HG03139 (cell line): Measurements from ENCODE around the gene CPD.
A peak's percentile ranks its signal among the peaks of the same experiment; 100 is the strongest.
"Not testable (repeated sequence)": the region's sequence is repeated elsewhere in the genome, so short reads cannot be mapped to it uniquely, and the experiment has no call there.

ENCODE experiments used
- ATAC-seq: cut with Tn5 transposase; IDR thresholded peaks from one replicate; pipeline ENCODE4 v1.9.1; 2021; ENCODE audit not compliant: unreplicated experiment

CPD gene

DNA sequence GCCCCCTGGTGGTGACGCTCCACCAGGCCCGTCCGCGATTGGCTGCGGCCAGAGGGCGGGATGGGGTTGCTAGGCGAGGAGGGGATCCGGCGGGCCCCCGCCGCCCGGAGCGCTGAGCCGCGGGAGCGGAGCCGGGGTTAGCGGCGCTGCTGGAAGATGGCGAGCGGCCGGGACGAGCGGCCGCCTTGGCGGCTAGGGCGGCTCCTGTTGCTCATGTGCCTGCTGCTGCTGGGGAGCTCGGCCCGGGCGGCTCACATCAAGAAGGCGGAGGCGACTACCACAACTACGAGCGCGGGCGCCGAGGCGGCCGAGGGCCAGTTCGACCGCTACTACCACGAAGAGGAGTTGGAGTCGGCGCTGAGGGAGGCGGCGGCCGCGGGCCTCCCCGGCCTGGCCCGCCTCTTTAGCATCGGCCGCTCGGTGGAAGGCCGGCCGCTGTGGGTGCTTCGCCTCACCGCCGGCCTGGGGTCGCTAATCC, at the start of gene CPD:
TSS of gene CPD (plus strand) at position 103 of the 478 bp plus-strand sequence. CDS start at position 157, 54 bp downstream.
- peak; percentile 74 for ATAC-seq

DNA sequence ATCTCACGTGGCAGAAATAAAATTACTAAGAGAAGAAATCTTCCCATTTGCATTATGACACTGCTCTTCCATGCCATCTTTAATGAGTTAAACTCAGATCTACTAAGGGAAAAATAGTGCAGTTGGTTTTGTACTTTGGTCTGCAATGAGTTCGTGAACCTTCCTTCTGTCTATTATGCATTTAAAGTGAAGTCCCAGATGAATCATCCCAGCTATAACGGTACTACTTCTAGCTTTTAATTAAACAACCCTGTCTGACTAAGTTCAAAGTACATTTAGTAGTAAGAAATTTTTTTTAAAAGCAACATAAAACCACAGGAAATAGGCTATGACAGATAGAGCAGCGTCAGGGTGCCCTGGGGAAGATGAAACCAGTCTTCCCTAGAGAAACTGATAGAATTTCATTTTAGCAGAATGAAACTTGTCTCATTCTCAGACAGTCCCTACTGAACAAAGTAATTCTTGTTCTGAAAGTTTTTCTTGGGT, 46.6 kb upstream of the CPD start:
- ATAC-seq: no peak

DNA sequence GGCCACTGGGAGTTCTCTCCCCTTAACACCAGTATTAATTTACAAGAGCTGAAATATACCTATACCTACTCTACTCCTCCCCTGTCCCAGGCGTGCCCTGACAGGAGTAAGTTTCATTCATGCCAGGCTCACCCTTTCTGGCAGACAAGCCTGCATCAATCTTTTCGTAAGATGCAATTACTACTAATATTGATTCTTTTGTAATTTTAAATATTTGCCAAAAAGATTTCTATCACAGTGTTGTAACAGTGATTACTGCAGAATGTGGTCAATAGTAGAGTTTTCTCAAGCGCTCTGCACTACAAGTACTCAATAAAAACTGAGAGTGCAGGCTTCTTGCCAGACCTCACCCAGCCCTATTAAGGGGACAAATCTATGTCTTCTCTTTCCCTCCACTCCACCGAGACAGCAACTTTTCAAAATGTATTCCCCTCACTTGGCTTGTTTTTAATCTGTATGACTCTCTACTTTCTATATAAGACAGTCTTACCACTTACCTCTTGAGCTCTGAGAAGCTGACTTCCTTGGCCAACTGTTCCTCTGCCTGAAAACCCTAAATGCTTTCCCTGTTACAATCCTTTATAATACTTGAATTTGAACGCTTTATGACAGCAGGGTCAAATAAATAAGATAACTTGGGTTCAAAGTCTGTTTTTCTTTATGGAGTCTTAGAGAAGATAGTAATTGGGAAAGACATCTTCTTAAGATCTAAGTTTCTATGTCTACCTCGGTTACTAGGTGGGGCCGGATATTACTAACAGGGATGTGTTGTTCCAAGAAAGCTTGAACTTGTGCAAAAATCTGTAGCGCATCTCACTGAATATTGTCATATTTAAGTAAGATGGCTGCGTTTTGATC, 45.0 kb upstream of the CPD start, which contains the start of gene TMIGD1:
TSS of gene TMIGD1 (minus strand) at position 555 of the 858 bp plus-strand sequence. CDS start 1,924 bp downstream, outside the sequence.
- no peak for ATAC-seq

DNA sequence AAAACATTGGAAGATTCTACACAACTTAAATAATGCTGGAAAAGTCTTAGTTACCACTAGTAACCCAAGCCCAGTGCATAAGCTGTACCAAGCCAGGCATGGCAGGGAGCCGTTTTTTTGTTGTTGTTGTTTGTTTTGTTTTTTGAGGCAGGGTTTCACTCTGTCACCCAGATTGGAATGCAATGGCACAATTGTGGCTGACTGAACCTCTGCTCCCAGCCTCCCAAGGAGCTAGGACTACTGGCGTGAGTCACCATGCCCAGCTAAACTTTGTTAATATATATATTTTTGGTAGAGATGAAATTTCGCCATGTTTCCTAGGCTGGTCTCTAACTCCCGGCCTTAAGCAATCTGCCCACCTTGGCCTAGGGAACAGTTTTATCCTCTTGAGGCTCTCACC, 44.3 kb upstream of the CPD start:
- no peak for ATAC-seq

DNA sequence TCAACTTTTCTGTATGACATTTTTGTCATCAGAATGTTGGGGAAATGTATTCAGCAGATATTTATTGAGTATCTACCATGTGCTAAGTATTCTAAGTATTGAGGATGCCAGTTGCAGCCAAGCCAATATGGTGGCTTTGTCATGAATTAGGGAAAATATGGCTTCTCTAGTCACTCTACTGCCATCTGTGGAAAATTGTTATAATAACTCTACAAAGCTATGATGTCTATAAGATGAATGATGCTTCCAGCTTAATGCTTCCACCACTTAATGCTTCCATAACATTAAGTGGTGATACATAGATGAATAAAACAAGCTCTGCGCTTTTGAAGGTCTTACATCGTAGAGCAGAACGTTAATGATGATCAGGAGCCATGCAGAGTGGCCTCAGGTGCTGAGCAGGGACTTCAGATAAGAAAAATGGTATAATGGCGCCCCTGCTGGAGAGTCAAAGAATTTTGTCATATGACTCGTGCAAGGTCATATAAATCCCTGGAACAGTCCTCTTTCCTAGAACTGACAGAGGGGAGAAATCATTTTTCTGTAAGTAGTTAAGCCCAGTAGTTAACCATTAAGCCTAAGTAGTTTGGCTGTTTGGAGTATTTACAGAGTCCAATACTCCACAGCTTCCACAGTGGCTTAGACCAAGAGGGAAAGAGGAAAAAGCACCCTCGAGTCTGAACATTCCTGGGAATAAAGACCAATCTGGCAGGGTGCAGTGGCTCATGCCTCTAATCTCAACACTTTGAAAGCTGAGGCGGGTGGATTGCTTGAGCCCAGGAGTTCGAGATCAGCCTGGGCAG, 42.2 kb upstream of the CPD start:
- ATAC-seq: no peak

DNA sequence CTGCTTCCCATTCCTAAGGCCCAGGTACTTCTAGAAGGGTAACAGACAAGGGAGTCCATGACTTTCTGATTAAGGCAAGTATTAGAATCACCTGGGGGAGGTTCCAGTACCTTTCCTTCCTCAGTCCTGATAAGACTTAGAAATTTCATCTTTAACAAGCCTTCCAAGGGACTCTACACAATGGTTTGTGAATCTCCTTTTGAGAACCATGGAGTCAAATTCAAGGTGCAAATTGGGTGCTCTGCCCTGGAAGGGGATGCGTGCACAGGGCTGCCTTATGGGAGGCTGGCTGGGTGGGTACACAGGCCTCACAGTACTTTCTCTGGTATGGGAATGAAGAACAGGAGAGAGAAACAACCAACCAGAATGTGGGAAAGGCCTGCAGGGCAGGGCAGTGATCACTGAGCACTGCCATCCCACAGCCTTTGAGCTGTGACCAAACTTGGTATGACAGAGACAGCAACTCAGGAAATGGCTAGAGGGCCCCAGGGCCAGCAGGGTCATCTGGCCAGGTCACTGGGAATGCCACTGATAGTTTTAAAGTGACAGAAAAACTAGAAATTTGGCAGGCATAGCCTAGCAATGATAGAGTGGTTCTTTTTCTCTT, 41.2 kb upstream of the CPD start:
- ATAC-seq: no peak

DNA sequence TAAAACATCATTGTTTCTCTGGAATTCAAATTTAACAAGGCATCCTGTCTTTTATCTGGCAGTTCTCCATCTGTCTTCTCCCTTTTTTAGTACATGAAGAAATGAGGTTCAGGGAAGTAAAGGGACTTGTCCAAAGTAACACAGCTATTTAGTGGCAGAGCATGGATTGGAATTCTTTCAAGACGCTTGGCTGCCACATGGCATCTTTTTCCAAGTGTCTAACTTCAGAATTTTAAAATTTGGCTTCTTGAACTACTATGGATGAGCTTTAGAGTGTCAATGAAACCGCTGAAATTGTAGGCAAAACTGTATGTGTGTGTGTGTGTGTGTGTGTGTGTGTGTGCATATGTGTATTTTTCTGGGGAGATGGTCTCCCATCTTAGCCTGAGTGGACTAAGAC, 39.6 kb upstream of the CPD start:
- no peak for ATAC-seq

DNA sequence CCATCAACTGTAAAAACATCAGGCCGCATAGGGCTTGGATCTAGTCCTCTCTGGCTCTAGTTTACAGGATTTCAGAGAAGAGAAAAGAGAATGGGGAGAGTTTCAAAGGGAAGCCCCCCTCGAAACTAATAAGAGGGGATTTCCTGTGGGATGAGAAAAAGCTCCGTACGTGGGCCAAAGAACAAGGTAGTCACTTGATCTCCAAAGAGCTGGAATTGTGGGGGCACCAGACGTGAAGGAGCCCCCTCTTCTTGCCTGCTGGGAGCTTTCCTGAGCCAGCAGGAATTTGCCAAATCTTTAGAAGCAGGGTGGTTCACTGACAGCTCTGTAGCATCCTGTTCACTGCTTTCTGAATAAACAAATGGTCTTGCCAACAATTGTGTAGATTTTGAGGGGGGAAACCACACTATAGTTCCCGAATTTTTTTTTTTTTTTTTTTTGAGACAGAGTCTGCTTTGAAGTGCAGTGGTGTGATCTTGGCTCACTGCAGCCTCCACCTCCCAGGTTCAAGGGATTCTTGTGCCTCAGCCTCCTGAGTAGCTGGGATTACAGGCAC, 37.8 kb upstream of the CPD start:
- no peak for ATAC-seq

DNA sequence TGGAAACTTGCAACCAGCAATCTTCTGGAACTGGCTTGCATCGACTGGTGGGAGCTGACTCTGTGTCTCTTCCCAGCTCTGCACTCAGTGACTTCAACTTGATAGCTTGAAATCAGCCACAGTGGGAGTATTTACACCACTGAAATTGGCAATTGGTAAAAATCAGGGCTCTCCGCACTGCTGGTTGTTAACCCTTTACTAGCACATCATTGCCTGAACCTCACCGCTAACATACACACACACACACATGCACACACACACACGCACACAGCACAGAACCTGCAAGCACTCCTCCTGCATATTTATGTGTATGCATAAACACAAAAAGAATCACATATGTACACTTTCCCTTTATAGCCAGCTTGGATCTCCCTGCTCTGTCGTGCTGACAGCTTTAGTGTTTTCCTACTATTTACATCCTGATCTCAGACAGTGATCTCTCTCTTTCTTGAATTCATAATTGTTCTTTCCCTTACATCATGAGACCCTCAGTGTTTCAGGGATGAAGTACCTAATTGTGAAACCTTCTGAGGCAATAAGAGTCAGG, 37.0 kb upstream of the CPD start:
- no peak for ATAC-seq

DNA sequence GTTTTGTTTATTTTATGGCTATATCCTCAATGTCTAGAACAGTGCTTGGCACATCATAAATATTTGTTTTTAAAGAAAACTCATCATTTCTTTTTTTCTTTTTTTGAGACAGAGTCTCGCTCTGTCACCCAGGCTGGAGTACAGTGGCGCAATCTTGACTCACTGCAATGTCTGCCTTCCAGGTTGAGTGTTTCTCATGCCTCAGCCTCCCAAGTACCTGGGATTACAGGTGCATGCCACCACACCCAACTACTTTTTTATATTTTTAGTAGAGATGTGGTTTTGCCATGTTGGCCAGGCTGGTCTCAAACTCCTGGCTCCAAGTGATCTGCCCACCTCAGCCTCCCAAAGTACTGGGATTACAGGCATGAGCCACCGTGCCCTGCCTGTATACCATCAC, 35.5 kb upstream of the CPD start:
- ATAC-seq: not testable (repeated sequence)

DNA sequence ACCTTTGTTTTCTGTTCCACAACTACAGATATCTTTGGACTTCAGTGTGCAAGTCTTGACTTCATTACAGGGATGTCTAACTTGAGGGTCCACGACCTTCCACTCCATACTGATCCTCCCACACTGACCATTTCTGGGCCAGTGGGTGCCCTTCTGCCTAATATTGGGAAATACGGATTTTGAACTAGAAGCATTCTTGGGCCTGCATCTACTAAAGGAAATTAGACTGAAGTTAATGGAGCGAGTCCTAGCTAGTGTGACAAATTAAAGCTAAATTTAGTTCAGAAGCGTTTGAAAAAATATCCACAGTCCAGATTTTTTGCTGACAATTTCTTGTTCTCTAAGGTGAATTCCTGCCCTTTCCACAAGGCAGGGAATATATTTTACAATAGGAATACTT, 34.9 kb upstream of the CPD start:
- no peak for ATAC-seq

DNA sequence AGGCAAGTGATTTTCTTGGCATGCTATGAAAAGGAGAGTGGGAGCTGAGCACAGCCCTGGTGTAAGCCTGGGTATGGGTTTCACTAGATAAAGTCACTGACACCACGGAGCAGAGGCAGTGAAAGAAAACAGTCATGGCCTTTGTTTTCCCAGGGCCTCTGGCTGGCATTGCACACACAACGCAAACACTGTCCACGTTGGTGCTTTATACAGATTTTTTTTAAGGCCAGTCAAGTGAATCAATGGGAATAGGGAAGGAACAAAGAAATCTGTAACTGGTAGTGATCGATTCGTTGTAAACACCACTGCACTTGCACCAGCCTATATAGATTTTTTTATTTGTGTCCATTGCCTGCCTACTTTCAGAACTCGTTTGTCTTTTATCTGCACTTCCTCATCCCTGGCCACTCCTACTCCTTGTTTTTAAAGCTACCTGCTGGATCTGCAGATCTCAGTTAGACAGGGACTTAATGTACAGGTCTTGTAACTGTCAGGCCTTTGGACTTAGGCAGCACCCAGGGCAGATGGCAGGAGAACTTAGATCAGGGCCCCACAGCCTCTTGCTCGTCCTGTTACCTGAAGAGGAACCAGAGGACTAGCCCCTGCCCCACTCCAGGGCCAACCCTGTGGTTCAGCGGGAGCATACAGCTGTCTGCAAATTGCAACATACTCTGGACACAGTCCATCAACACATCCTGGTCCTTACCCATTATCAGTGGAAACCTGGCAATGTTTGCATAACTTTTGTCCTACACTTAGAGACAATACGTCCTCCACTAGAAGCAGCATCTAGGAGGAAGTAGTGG, 34.2 kb upstream of the CPD start:
- no peak for ATAC-seq

DNA sequence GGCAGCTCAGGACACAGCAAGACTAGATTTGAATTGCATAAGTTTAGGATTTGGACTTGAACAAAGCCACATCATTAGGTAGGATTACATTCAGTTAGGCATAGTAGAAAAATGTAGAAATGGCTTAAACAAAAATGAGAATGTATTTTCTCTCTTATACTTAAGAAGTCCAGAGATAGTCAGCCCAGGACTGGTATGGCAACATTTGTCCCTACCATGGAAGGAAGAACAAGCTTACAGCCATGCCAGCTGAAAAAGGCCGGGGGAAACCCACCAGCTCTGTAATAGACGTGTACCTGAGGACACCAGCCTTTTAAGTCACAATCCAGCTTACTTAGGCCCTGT, 33.7 kb upstream of the CPD start:
- no peak for ATAC-seq

DNA sequence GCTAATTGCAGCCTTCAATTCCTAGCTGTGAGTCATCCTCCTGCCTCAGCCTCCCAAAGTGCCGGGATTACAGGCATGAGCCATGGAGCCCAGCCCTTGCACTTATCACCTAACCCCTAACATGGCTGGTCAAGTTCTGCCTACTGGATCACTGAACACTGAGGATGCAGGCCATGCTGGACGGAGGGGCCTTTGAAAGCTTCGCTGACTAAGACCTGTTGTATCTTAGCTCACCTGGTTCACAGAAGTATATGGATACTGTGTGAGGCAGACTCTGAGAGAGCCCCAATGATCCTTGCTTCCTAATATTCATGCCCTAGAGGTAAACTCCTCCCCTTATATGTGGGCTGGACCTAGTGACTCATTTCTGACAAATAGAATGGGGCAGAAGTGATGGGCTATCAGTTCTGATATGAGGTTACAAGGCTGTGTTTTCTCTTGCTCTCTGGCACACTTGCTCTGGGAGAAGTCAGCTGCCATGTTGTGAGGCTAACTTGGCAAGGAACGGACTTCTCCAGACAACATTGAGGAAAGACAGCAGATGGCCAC, 33.1 kb upstream of the CPD start:
- no peak for ATAC-seq

DNA sequence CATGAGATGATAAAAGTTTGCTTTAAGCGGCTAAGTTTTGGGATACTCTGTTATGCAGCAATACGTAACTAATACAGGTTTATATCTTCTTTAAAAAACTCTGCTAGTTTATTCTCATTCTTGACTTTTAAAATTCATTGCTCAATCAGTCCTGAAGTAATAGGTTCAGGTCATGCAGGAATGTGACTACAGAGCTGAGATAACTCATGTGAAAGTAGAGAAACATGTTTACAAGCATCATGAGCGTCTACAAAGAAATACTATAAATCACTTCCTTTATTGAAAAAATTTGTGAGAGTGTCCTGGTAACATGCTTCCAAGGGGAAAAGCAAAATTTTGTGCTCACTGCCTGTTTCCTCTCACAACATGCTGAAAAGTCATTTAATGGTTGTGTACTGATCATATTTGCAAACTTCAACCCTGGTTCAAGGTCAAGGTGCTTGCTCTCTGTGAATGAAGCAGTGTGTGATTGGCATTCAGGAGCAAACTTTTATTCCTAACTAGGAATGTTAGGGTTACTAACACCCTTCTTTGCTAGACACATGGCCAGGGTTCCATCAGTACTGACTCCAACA, 32.4 kb upstream of the CPD start:
- no peak for ATAC-seq

DNA sequence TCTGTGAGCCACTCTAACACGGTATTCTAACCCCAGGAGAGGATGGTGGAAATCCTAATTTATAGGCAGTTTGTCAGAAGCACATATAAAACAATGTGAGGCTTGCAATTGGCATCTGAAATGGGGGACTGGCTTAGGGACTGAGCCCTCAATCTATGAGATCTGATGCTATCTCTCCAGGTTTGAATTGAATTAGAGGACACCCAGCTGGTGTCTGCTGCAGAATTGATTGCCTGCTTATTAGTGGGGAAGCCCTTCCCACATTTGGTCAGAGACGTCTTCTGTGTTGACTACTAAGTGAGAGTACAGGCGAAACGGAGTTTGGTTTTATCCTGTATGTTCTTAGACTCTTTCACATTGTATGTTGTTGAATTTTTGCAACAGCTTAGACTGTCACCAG, 31.2 kb upstream of the CPD start:
- no peak for ATAC-seq

DNA sequence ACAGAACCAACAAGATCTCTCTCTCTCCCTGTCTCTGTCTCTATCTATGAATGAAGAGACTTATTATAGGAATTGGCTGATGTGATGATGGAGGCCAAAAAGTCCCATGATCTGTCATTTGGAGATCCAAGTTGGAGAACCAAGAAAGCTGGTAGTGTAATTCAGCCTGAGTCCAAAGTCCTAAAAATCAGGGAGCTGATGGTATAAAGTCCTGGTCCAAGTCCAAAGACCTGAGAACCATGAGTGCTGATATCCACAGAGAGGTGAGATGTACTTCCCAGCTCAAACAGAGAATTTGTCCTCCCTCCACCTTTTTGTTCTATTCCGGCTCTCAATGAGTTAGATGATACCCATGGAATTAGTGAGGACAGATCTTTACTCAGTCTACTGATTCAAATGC, 29.5 kb upstream of the CPD start:
- ATAC-seq: no peak

DNA sequence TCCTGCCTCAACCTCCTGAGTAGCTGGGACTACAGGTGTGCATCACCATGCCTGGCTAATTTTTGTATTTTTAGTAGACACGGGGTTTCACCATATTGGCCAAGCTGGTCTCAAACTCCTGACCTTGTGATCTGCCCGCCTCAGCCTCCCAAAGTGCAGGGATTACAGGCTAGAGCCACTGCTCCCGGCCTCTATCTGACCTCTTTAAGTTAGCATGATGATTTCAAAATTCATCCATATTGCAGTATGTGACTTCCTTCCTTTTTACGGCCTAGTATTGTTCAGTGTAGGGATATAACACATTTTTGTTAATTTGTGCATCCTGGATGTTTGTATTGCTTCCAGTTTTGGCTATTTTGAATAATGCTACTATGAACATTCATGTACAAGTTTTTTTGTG, 27.5 kb upstream of the CPD start:
- ATAC-seq: not testable (repeated sequence)

DNA sequence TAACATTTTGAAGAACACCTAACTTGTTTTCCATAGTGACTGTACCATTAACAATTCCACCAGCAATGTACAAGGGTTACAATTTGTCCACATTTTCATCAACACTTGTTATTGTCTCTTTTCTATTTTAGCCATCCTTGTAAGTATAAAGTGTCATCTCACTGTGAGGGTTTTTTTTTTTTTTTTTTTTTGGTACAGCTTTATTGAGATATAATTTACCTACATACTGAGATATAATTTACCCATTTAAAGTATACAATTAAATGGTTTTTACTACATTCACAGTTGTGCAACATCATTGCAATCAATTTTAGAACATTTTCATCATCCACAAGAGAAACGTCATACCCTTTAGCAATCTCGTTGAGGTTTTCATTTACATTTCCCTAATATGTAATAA, 27.0 kb upstream of the CPD start:
- ATAC-seq: no peak
